GM12865 (cell line): ENCODE measurements around the gene RREB1.

Source experiments
- DNase-seq: peaks from one replicate; pipeline ENCODE4 v3.0.0; 2010; ENCODE audit warnings: low read depth
- H3K4me3 ChIP-seq: 2 replicates; pipeline ENCODE4 v1.5.1; 2011; ENCODE audit warnings: mild to moderate bottlenecking, low read depth, low read length, control low read depth
- CTCF ChIP-seq: IDR thresholded peaks from 2 replicates; pipeline ENCODE4 v1.5.1; 2011; ENCODE audit warnings: low read length, control low read depth, low read depth, inconsistent platforms; ENCODE audit not compliant: insufficient read depth; ENCODE audit errors: missing control alignments

RREB1 gene

GRCh38 chr6:7219310-7219709, 111.5 kb downstream of the RREB1 start:
- DNase-seq = no peak
- TF ChIP-seq CTCF = no peak
- H3K4me3 ChIP-seq = no peak overlapping the region

DNA sequence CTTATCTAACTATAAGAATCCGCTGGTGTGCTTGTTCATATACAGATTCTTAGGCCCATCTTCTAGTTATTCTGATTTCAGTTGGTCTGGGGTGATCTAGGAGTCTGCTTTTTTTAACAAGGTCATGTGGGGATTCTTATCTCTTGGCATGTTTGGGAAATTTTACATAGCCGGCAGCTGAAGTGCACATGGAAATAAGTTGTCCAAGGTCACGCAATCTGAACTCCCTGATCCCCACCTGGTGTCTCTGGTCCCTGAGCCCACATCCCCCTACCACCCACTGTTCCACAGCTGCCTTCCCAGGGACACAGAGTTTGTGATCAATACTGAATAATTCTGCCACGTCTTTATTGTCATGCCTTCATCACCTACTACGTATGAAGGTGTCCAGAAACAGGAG, 114.4 kb downstream of the RREB1 start:
- no peak for TF ChIP-seq CTCF
- no peak for DNase-seq
- H3K4me3 ChIP-seq = no peak overlapping the region

DNA sequence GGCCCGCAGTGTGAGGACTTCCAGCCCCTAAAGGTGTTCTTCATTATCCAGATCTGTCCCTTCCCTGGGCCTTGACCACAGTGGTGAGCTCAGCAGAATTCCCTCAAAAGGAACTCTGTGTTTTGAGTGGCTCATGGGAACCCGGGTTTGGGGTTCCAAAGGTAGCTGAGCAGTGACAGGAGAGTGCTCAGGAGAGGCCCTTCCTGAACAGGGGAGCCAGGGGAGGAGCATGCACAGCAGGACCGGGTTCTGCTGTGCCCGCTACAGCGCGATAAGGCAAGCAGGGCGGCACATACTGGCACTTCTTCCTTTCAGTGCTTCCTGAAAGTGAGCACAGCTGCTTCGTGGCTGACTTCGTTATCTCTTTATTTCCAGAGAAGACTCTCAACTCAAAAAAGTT, 117.0 kb downstream of the RREB1 start:
- DNase-seq = no peak
- TF ChIP-seq CTCF = no peak
- no peak overlapping the region for H3K4me3 ChIP-seq

DNA sequence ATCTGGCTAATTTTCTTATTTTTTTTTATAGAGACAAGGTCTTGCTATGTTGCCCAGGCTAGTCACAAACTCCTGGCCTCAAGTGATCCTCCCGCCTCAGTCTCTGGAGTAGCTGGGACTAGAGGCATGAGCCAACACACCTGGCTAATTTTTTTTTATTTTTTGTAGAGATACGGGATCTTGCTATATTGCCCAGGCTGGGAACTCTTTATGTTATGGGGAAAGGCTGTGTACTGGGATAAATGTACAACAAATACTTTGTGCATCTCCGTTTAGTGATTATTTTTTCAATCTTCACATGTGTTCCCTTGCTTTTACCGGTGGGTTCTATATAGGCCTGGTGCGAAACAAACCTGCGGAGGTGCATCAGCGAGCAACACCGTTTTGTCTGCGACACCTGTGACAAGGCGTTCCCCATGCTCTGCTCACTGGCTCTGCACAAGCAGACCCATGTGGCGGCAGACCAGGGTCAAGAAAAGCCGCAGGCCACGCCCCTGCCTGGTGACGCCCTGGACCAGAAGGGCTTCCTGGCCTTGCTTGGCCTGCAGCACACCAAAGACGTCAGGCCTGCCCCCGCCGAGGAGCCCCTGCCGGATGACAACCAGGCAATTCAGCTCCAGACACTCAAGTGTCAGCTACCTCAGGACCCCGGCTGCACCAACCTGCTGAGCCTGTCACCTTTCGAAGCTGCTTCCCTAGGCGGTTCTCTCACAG, 121.1 kb downstream of the RREB1 start:
- no peak for TF ChIP-seq CTCF
- no peak for DNase-seq
- H3K4me3 ChIP-seq = no peak overlapping the region

GRCh38 chr6:7229376-7230326, 121.9 kb downstream of the RREB1 start:
- H3K4me3 ChIP-seq = no peak overlapping the region
- no peak for TF ChIP-seq CTCF
- no peak for DNase-seq

- no peak for TF ChIP-seq CTCF
- H3K4me3 ChIP-seq = no peak overlapping the region
- no peak for DNase-seq
These were observed 122.5 kb downstream of the RREB1 start for GRCh38 chr6:7230327-7230691.
